K562 (cell line): ENCODE measurements around the gene REG4. TPM values are rescaled to one million over a fixed set of nuclear protein-coding genes. Genes with fewer than 3 reads are reported as not detected.
A peak's percentile ranks its signal among the peaks of the same experiment; 100 is the strongest.

Source experiments
- CBX1 ChIP-seq: sonication (generic); IDR thresholded peaks from 2 replicates; pipeline ENCODE4 v1.6.1; 2016; ENCODE audit warnings: antibody characterized with exemption, low read depth, mild to moderate bottlenecking
- FIP1L1 ChIP-seq: fragments of 200-400 bp; formaldehyde crosslinking; IDR thresholded peaks from 2 replicates; pipeline ENCODE4 v1.6.1; 2018; ENCODE audit warnings: mild to moderate bottlenecking, low read depth, low read length; ENCODE audit not compliant: poor library complexity, severe bottlenecking
- GABPB2 ChIP-seq: fragments of 250-450 bp; sonication (Bioruptor Pico); conservative IDR thresholded peaks from 2 replicates; pipeline ENCODE4 v1.5.1; 2021; ENCODE audit warnings: mild to moderate bottlenecking
- HCFC1 ChIP-seq: IDR thresholded peaks from 2 replicates; pipeline ENCODE4 v1.6.1; 2012; ENCODE audit warnings: low read depth, low read length, improper control_type of control experiment
- KDM1A ChIP-seq, 2 experiments: fragments of 450-650 bp; IDR thresholded peaks; 2 replicates each; pipeline ENCODE4 v1.6.1; 2016; ENCODE audit warnings: mild to moderate bottlenecking in 2 of 2
- MTA1 ChIP-seq: fragments of 450-650 bp; IDR thresholded peaks from 2 replicates; pipeline ENCODE4 v1.6.1; 2017; ENCODE audit warnings: borderline replicate concordance
- NFXL1 ChIP-seq: fragments of 450-650 bp; formaldehyde crosslinking; IDR thresholded peaks from 2 replicates; pipeline ENCODE4 v1.4.0; 2021; ENCODE audit warnings: mild to moderate bottlenecking
- PURB ChIP-seq: sonication (generic); formaldehyde crosslinking; IDR thresholded peaks from 2 replicates; pipeline ENCODE4 v1.9.0; 2021; ENCODE audit warnings: low read depth, mild to moderate bottlenecking, missing genetic modification reagents
- STAG1 ChIP-seq: sonication (generic); formaldehyde crosslinking; IDR thresholded peaks from 2 replicates; pipeline ENCODE4 v1.5.0; 2020; ENCODE audit warnings: missing genetic modification reagents, borderline replicate concordance
- TAL1 ChIP-seq: fragments of 450-650 bp; IDR thresholded peaks from 2 replicates; pipeline ENCODE4 v1.6.1; 2016; ENCODE audit warnings: mild to moderate bottlenecking
- TCF7L2 ChIP-seq: fragments of 150-350 bp; IDR thresholded peaks from 2 replicates; pipeline ENCODE4 v1.6.1; 2016; ENCODE audit warnings: low read depth, mild to moderate bottlenecking, low read length, moderate library complexity
- ZNF140 ChIP-seq: fragments of 250-450 bp; sonication (Bioruptor Pico); IDR thresholded peaks from 2 replicates; pipeline ENCODE4 v1.8.0; 2021; ENCODE audit warnings: moderate library complexity, mild to moderate bottlenecking, inconsistent platforms
- ZNF274 ChIP-seq: IDR thresholded peaks from 2 replicates; pipeline ENCODE4 v1.6.1; 2011; ENCODE audit warnings: low read depth, mild to moderate bottlenecking, low read length, moderate library complexity, borderline replicate concordance
- ZNF282 ChIP-seq: sonication (generic); formaldehyde crosslinking; IDR thresholded peaks from 2 replicates; pipeline ENCODE4 v1.8.1; 2023; ENCODE audit warnings: missing genetic modification reagents
- ZNF699 ChIP-seq: fragments of 250-450 bp; sonication (Bioruptor Pico); IDR thresholded peaks from 2 replicates; pipeline ENCODE4 v1.8.0; 2021; ENCODE audit warnings: mild to moderate bottlenecking, moderate library complexity; ENCODE audit not compliant: insufficient replicate concordance
- polyA plus RNA-seq, 8 experiments: library from polyadenylated mRNA; depleted of rRNA in 4 of 8; stranded (reverse) in 5 of 8; unstranded in 3 of 8; fragments of >200 nt; fragmentation: Nextera tagmentation in 2 of 8; fragmentation: Illumina TruSeq in 1 of 8; extraction: Ambion mirVana in 2 of 8; extraction: Trizol in 1 of 8; gene quantifications; 2 replicates each; pipeline versions ENCODE4 v1.2.1 to v1.2.3, GENCODE V29; 2011 to 2014; ENCODE audit warnings: inconsistent platforms in 1 of 8, missing spikeins in 1 of 8
- total RNA-seq, 7 experiments: library from RNA; depleted of rRNA in 6 of 7; stranded (reverse); fragments of >200 nt in 6 of 7; fragmentation: Illumina TruSeq in 2 of 7; extraction: Trizol in 2 of 7; gene quantifications; 2 replicates each; pipeline versions ENCODE4 v1.2.1 to v1.2.3, GENCODE V29; 2011 to 2021; ENCODE audit warnings: low replicate concordance in 1 of 7
- TF ChIP-seq, protein P1 (sequence below): fragments of 250-450 bp; sonication (Bioruptor Pico); IDR thresholded peaks from 2 replicates; pipeline ENCODE4 v1.4.0; 2020; ENCODE audit warnings: mild to moderate bottlenecking, moderate library complexity
- TF ChIP-seq, protein P2 (sequence below): sonication (generic); formaldehyde crosslinking; IDR thresholded peaks from 2 replicates; pipeline ENCODE4 v1.8.0; 2023; ENCODE audit warnings: mild to moderate bottlenecking, missing genetic modification reagents
- TF ChIP-seq, protein P3 (sequence below): sonication (generic); formaldehyde crosslinking; IDR thresholded peaks from 2 replicates; pipeline ENCODE4 v1.9.0; 2022; ENCODE audit warnings: mild to moderate bottlenecking, missing genetic modification reagents

REG4 gene
- total and polyA plus RNA-seq, 9 of the 15 experiments (the other 6 are each of a cell fraction or from before 2014, with no cell fraction given) = not detected

DNA sequence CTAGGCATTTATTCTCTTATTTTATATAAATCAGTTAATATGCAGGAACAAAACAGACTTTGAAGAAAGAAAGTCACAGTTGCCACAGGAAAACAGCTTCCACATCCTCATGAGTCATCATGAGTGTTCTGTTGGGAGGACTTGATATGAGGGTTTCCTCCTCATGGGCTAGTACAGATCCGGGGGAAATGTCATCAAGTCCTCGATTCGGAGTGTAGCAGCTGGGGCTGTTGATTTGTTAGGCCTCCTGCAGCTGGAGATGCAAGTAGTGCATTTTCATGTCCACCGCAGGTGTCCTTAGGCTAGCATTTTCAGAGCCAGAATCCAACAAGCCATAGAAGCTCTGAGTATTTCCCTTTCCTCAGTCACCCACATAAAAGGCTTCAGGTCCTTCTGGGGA is 48.4 kb upstream of the REG4 start (continued):
- TF ChIP-seq, protein P1, sequence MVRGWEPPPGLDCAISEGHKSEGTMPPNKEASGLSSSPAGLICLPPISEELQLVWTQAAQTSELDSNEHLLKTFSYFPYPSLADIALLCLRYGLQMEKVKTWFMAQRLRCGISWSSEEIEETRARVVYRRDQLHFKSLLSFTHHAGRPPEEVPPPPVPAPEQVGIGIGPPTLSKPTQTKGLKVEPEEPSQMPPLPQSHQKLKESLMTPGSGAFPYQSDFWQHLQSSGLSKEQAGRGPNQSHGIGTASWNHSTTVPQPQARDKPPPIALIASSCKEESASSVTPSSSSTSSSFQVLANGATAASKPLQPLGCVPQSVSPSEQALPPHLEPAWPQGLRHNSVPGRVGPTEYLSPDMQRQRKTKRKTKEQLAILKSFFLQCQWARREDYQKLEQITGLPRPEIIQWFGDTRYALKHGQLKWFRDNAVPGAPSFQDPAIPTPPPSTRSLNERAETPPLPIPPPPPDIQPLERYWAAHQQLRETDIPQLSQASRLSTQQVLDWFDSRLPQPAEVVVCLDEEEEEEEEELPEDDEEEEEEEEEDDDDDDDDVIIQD (CRISPR knock-in tag) = no peak
- TF ChIP-seq ZNF282 (CRISPR knock-in tag) = no peak
- TF ChIP-seq NFXL1 (CRISPR knock-in tag) = no peak
- TF ChIP-seq HCFC1 = no peak
- TF ChIP-seq CBX1 = no peak
- TF ChIP-seq TCF7L2 = no peak
- no peak for TF ChIP-seq MTA1
- no peak for TF ChIP-seq FIP1L1
- TF ChIP-seq STAG1 = no peak
- TF ChIP-seq ZNF699 = no peak
- no peak for TF ChIP-seq GABPB2 (CRISPR knock-in tag)
- TF ChIP-seq PURB = no peak
- no peak for TF ChIP-seq ZNF140 (CRISPR knock-in tag)
- no peak for TF ChIP-seq ZNF274
- TF ChIP-seq, protein P2, sequence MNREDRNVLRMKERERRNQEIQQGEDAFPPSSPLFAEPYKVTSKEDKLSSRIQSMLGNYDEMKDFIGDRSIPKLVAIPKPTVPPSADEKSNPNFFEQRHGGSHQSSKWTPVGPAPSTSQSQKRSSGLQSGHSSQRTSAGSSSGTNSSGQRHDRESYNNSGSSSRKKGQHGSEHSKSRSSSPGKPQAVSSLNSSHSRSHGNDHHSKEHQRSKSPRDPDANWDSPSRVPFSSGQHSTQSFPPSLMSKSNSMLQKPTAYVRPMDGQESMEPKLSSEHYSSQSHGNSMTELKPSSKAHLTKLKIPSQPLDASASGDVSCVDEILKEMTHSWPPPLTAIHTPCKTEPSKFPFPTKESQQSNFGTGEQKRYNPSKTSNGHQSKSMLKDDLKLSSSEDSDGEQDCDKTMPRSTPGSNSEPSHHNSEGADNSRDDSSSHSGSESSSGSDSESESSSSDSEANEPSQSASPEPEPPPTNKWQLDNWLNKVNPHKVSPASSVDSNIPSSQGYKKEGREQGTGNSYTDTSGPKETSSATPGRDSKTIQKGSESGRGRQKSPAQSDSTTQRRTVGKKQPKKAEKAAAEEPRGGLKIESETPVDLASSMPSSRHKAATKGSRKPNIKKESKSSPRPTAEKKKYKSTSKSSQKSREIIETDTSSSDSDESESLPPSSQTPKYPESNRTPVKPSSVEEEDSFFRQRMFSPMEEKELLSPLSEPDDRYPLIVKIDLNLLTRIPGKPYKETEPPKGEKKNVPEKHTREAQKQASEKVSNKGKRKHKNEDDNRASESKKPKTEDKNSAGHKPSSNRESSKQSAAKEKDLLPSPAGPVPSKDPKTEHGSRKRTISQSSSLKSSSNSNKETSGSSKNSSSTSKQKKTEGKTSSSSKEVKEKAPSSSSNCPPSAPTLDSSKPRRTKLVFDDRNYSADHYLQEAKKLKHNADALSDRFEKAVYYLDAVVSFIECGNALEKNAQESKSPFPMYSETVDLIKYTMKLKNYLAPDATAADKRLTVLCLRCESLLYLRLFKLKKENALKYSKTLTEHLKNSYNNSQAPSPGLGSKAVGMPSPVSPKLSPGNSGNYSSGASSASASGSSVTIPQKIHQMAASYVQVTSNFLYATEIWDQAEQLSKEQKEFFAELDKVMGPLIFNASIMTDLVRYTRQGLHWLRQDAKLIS = no peak
- TF ChIP-seq, protein P3, sequence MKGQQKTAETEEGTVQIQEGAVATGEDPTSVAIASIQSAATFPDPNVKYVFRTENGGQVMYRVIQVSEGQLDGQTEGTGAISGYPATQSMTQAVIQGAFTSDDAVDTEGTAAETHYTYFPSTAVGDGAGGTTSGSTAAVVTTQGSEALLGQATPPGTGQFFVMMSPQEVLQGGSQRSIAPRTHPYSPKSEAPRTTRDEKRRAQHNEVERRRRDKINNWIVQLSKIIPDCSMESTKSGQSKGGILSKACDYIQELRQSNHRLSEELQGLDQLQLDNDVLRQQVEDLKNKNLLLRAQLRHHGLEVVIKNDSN (CRISPR knock-in tag) = no peak
- no peak for TF ChIP-seq KDM1A (IDR thresholded peaks at IDR 0.05)
- peak; percentile 75 for TF ChIP-seq TAL1
